Testis (tissue), 3 donors: ENCODE data around the gene CRIP2. TPM values are rescaled to one million over a fixed set of nuclear protein-coding genes. Genes with fewer than 3 reads are reported as not detected.

Experiments
- DNase-seq: peaks from one replicate; pipeline ENCODE4 v3.0.0-alpha.2; 2019
- H3K27ac ChIP-seq, 2 donors: fragments of 200-600 bp; sonication (generic); one replicate each; pipeline ENCODE4 v1.5.1; 2019
- H3K27me3 ChIP-seq: fragments of 200-600 bp; sonication (generic); one replicate; pipeline ENCODE4 v1.5.1; 2019
- H3K36me3 ChIP-seq: fragments of 200-600 bp; sonication (generic); one replicate; pipeline ENCODE4 v1.5.1; 2017; ENCODE audit warnings: low read depth; ENCODE audit errors: missing control alignments
- H3K4me1 ChIP-seq: fragments of 200-600 bp; sonication (generic); one replicate; pipeline ENCODE4 v1.5.1; 2019
- H3K4me3 ChIP-seq, 2 donors: fragments of 200-600 bp; sonication (generic); one replicate each; pipeline ENCODE4 v1.5.1; 2017 to 2019
- H3K9me3 ChIP-seq: fragments of 200-600 bp; sonication (generic); one replicate; pipeline ENCODE4 v1.5.1; 2017
- CTCF ChIP-seq, 3 experiments: fragments of 450-650 bp in 2 of 3; fragments of 200-600 bp in 1 of 3; sonication (generic) in 1 of 3; IDR thresholded peaks; one replicate each; pipeline ENCODE4 v1.5.1; 2016 to 2019; ENCODE audit warnings: antibody characterized with exemption in 3 of 3, mild to moderate bottlenecking in 2 of 3, moderate library complexity in 1 of 3
- POLR2A ChIP-seq: fragments of 450-650 bp; IDR thresholded peaks from one replicate; pipeline ENCODE4 v1.6.1; 2017; ENCODE audit warnings: antibody characterized with exemption, mild to moderate bottlenecking, moderate library complexity
- WGBS, 2 donors: methylation state at CpG; one replicate each; pipeline ENCODE4 v1.1.5; 2018; 5-methylcytosine and 5-hydroxymethylcytosine counted together
- intact Hi-C: fragments of 100-400 bp; cut with DNase I; formaldehyde crosslinking; loops from one replicate; pipeline ENCODE4 v1.15.1; 2023; ENCODE audit warnings: low total_unique reads
- polyA plus RNA-seq: library from polyadenylated mRNA; stranded (reverse); fragments of 350-450 nt; fragmentation: Illumina TruSeq; extraction: RNeasy Lipid Tissue Mini Kit (QIAGEN cat#74804); gene quantifications from one replicate; pipeline ENCODE4 v1.2.3, GENCODE V29; 2014; ENCODE audit warnings: low read depth, low replicate concordance; ENCODE audit not compliant: insufficient read depth
- total RNA-seq, 2 donors: library from RNA; depleted of rRNA; stranded (reverse); fragments of >200 nt; gene quantifications; one replicate each; pipeline ENCODE4 v1.2.3, GENCODE V29; 2016

Gene CRIP2
- total and polyA plus RNA-seq, 3 donors from 2014 or later, result 114 to 159 (median 121) TPM

GRCh38 chr14:105458010-105458409 lies 16.6 kb upstream of the CRIP2 start:
- WGBS, 2 donors, result 85 to 96% methylated on average over 4 to 18 of the region's 18 CpGs
- DNase-seq, result no peak
- no peak for TF ChIP-seq CTCF (IDR thresholded peaks at IDR 0.05)
- TF ChIP-seq POLR2A, result no peak
- intact Hi-C loops, result no loop called here
- Histone ChIP-seq H3K9me3 (no peaks in the 10 kb centered on the region), H3K36me3 (no peaks in the 10 kb centered on the region), H3K4me1 (no peaks in the 10 kb centered on the region), H3K27ac (no peak overlapping the region), H3K27me3 (no peaks in the 10 kb centered on the region), H3K4me3 (no peak overlapping the region)

- no peaks in the 10 kb centered on the region for H3K27me3 ChIP-seq
- no peak for DNase-seq
- H3K27ac ChIP-seq, result no peak overlapping the region
- no peaks in the 10 kb centered on the region for H3K9me3 ChIP-seq
- WGBS, 2 donors, result 84% methylated on average over 13 of the region's 14 CpGs; no CpG with 5 or more reads in 1 of the 2 donors
- H3K36me3 ChIP-seq, result no peaks in the 10 kb centered on the region
- no peak overlapping the region for H3K4me3 ChIP-seq
- H3K4me1 ChIP-seq, result no peaks in the 10 kb centered on the region
- intact Hi-C loops, result no loop called here
- TF ChIP-seq POLR2A (no peak), CTCF (IDR thresholded peaks at IDR 0.05) (no peak)
These were observed 16.1 kb upstream of the CRIP2 start for GRCh38 chr14:105458571-105458970.

- H3K4me3 ChIP-seq, result no peak overlapping the region
- no peak overlapping the region for H3K27ac ChIP-seq
- H3K36me3 ChIP-seq, result no peaks in the 10 kb centered on the region
- H3K4me1 ChIP-seq, result no peaks in the 10 kb centered on the region
- 95 to 100% methylated on average over 1 to 17 of the region's 17 CpGs for WGBS, 2 donors
- no peak for DNase-seq
- no peak for TF ChIP-seq POLR2A
- no peak for TF ChIP-seq CTCF (IDR thresholded peaks at IDR 0.05)
- intact Hi-C loops, result no loop called here
- H3K9me3 ChIP-seq, result no peaks in the 10 kb centered on the region
- no peaks in the 10 kb centered on the region for H3K27me3 ChIP-seq
These were observed 14.5 kb upstream of the CRIP2 start for GRCh38 chr14:105460116-105460515.

DNA sequence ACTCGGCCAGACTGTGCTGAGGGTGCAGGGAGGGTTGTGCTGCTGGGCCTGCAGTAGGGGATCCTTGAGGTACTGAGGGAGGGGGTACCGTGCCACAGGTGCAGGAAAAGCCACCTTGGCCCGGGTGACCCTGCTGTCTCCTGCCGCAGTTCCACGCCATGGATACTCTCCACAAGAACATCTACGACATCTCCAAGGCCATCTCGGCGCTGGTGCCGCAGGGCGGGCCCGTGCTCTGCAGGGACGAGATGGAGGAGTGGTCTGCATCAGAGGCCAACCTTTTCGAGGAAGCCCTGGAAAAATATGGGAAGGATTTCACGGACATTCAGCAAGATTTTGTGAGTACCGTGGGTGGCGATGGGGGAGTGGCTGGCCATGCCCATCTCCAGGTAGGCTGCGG lies 14.0 kb upstream of the CRIP2 start:
- Histone ChIP-seq H3K4me3 (no peak overlapping the region), H3K27ac (no peak overlapping the region), H3K36me3 (no peaks in the 10 kb centered on the region), H3K4me1 (no peaks in the 10 kb centered on the region), H3K27me3 (no peaks in the 10 kb centered on the region), H3K9me3 (no peaks in the 10 kb centered on the region)
- 90 to 92% methylated on average over 13 to 17 of the region's 17 CpGs for WGBS, 2 donors
- TF ChIP-seq POLR2A, result no peak
- TF ChIP-seq CTCF (IDR thresholded peaks at IDR 0.05), result no peak
- no peak for DNase-seq
- intact Hi-C loops, result no loop called here

- DNase-seq, result no peak
- intact Hi-C loops, result no loop called here
- H3K9me3 ChIP-seq, result no peaks in the 10 kb centered on the region
- no peak overlapping the region for H3K4me3 ChIP-seq
- no peaks in the 10 kb centered on the region for H3K36me3 ChIP-seq
- H3K27ac ChIP-seq, result no peak overlapping the region
- no peaks in the 10 kb centered on the region for H3K27me3 ChIP-seq
- WGBS, 2 donors, result 95 to 97% methylated on average over 5 to 18 of the region's 18 CpGs
- TF ChIP-seq POLR2A, result no peak
- no peak for TF ChIP-seq CTCF (IDR thresholded peaks at IDR 0.05)
- no peaks in the 10 kb centered on the region for H3K4me1 ChIP-seq
These were observed 12.7 kb upstream of the CRIP2 start for GRCh38 chr14:105461903-105462302.
